GM12878 (cell line): Measurements from ENCODE around the gene PSPC1. TPM values are rescaled to one million over a fixed set of nuclear protein-coding genes. Genes with fewer than 3 reads are reported as not detected.

ENCODE experiments used
- ATAC-seq: fragments of 200-7000 bp; cut with Tn5 transposase; 3 replicates; pipeline ENCODE4 v1.9.1; 2020; ENCODE audit warnings: mild to moderate bottlenecking, moderate library complexity
- BruUV-seq: library from RNA; stranded (reverse); fragments of 400-500 nt; replicated peaks from 2 replicates; lab custom pipeline; 2021; lab: Mats Ljungman, UMichigan
- CTCF ChIA-PET: fragments of 300-600 bp; sonication (Branson Sonifier 250); formaldehyde crosslinking; extraction: SDS; loops from one replicate; lab custom pipeline; 2021; ENCODE audit warnings: inconsistent platforms; lab: Yijun Ruan, JAX
- POLR2A ChIA-PET: fragments of 350-600 bp; formaldehyde crosslinking; extraction: SDS; loops from one replicate; lab custom pipeline; 2021; ENCODE audit warnings: inconsistent platforms; lab: Charles Lee
- RAD21 ChIA-PET: fragments of 300-600 bp; sonication (Branson Sonifier 250); formaldehyde crosslinking; loops from one replicate; lab custom pipeline; 2023; ENCODE audit warnings: antibody characterized with exemption; ENCODE audit not compliant: unreplicated experiment; lab: Charles Lee
- SMC1A ChIA-PET: fragments of 300-600 bp; sonication (Branson Sonifier 250); formaldehyde crosslinking; loops from one replicate; lab custom pipeline; 2023; ENCODE audit not compliant: unreplicated experiment, uncharacterized antibody; lab: Charles Lee
- DNase-seq: peaks from one replicate; pipeline ENCODE4 v3.0.0-alpha.2; 2011; ENCODE audit warnings: low read depth, low spot score
- FAIRE-seq: peaks from 3 replicates; lab custom pipeline; 2011; peaks lifted over from hg19 to GRCh38; lab: Jason Lieb, UNC
- H2AFZ ChIP-seq: 2 replicates; pipeline ENCODE4 v1.6.0; 2011; ENCODE audit warnings: low read depth, low read length, control low read depth; ENCODE audit not compliant: control insufficient read depth
- H3K27ac ChIP-seq: 2 replicates; pipeline ENCODE4 v1.5.1; 2011; ENCODE audit warnings: control low read depth; ENCODE audit not compliant: control insufficient read depth, insufficient read depth
- H3K27me3 ChIP-seq, 2 experiments: replicated peaks in 1 of 2; 2 replicates each; pipeline versions ENCODE4 v1.6.0 to v1.6.1; 2011; ENCODE audit warnings: low read length in 1 of 2; ENCODE audit not compliant: control insufficient read depth in 2 of 2, insufficient read depth in 2 of 2
- H3K36me3 ChIP-seq, 2 experiments: 2 replicates each; pipeline ENCODE4 v1.5.1; 2011; ENCODE audit warnings: low read length in 1 of 2; ENCODE audit not compliant: control insufficient read depth in 2 of 2, insufficient read depth in 2 of 2
- H3K4me1 ChIP-seq: 2 replicates; pipeline ENCODE4 v1.6.1; 2011; ENCODE audit warnings: mild to moderate bottlenecking, low read length, moderate library complexity, mixed read lengths; ENCODE audit not compliant: control insufficient read depth, insufficient read depth
- H3K4me2 ChIP-seq: 2 replicates; pipeline ENCODE4 v1.6.0; 2011; ENCODE audit warnings: control low read depth; ENCODE audit not compliant: control insufficient read depth, insufficient read depth
- H3K4me3 ChIP-seq: fragments of 200-600 bp; sonication (generic); 2 replicates; pipeline ENCODE4 v1.5.1; 2016
- H3K79me2 ChIP-seq: 2 replicates; pipeline ENCODE4 v1.6.0; 2011; ENCODE audit warnings: low read length; ENCODE audit not compliant: control insufficient read depth, insufficient read depth
- H3K9ac ChIP-seq: 2 replicates; pipeline ENCODE4 v1.8.0; 2011; ENCODE audit warnings: low read length, control low read depth, mixed read lengths; ENCODE audit not compliant: control insufficient read depth, insufficient read depth
- H3K9me3 ChIP-seq: replicated peaks from 3 replicates; pipeline ENCODE4 v1.5.1; 2011; ENCODE audit warnings: mild to moderate bottlenecking, low read length; ENCODE audit not compliant: control insufficient read depth, insufficient read depth
- H4K20me1 ChIP-seq: 2 replicates; pipeline ENCODE4 v1.6.0; 2011; ENCODE audit not compliant: control insufficient read depth, insufficient read depth
- BMI1 ChIP-seq: fragments of 450-650 bp; IDR thresholded peaks from 2 replicates; pipeline ENCODE4 v1.6.1; 2016; ENCODE audit warnings: mild to moderate bottlenecking, moderate library complexity, borderline replicate concordance
- DPF2 ChIP-seq: fragments of 450-650 bp; IDR thresholded peaks from 2 replicates; pipeline ENCODE4 v1.6.1; 2017; ENCODE audit warnings: mild to moderate bottlenecking
- GABPA ChIP-seq: IDR thresholded peaks from 2 replicates; pipeline ENCODE4 v1.6.1; 2014; ENCODE audit warnings: antibody characterized with exemption, low read depth, mild to moderate bottlenecking, inconsistent platforms
- KAT2A ChIP-seq: conservative IDR thresholded peaks from 2 replicates; pipeline ENCODE4 v1.6.1; 2011; ENCODE audit warnings: low read depth, low read length; ENCODE audit not compliant: control insufficient read depth
- PAX5 ChIP-seq: IDR thresholded peaks from 2 replicates; pipeline ENCODE4 v1.6.1; 2011; ENCODE audit warnings: low read depth, low read length, borderline replicate concordance
- PAX8 ChIP-seq: fragments of 450-650 bp; IDR thresholded peaks from 2 replicates; pipeline ENCODE4 v1.6.1; 2017; ENCODE audit warnings: mild to moderate bottlenecking, moderate library complexity
- TAF1 ChIP-seq: IDR thresholded peaks from 2 replicates; pipeline ENCODE4 v1.6.1; 2011; ENCODE audit warnings: mild to moderate bottlenecking, low read depth, low read length, borderline replicate concordance
- ZNF274 ChIP-seq: IDR thresholded peaks from one replicate; pipeline ENCODE4 v1.8.0; 2011; ENCODE audit not compliant: insufficient read length, insufficient read depth
- in situ Hi-C: fragments of 300-500 bp; cut with MboI; formaldehyde crosslinking; loops from 9 replicates; pipeline ENCODE4 v1.14.3; 2018; ENCODE audit warnings: mixed read lengths
- intact Hi-C: fragments of 100-400 bp; cut with micrococcal nuclease; formaldehyde crosslinking; loops from one replicate; pipeline ENCODE4 v1.14.2; 2022; ENCODE audit not compliant: unreplicated experiment
- polyA plus RNA-seq, 11 experiments: library from polyadenylated mRNA; depleted of rRNA in 4 of 11; unstranded in 6 of 11; stranded (reverse) in 5 of 11; fragments of >200 nt; fragmentation: Nextera tagmentation in 4 of 11; fragmentation: Illumina TruSeq in 1 of 11; extraction: Ambion mirVana in 4 of 11; extraction: Trizol in 1 of 11; gene quantifications; 1 replicate in 1 of 11; 2 replicates in 10 of 11; pipeline versions ENCODE4 v1.2.1 to v1.2.3, GENCODE V29; 2011 to 2016; ENCODE audit warnings: inconsistent platforms in 2 of 11, missing spikeins in 2 of 11, low read depth in 1 of 11
- total RNA-seq, 4 experiments: library from RNA; depleted of rRNA in 3 of 4; stranded (reverse); fragments of >200 nt in 3 of 4; fragmentation: Illumina TruSeq in 1 of 4; extraction: Trizol in 1 of 4; gene quantifications; 2 replicates each; pipeline versions ENCODE4 v1.2.1 to v1.2.3, GENCODE V29; 2013 to 2021
- TF ChIP-seq, protein P1 (sequence below): fragments of 450-650 bp; IDR thresholded peaks from 2 replicates; pipeline ENCODE4 v1.6.1; 2017; ENCODE audit warnings: mild to moderate bottlenecking, moderate library complexity
- TF ChIP-seq, protein P2 (sequence below): IDR thresholded peaks from 2 replicates; pipeline ENCODE4 v1.6.1; 2012; ENCODE audit warnings: low read depth, low read length, improper control_type of control experiment
- TF ChIP-seq, protein P3 (sequence below): fragments of 450-650 bp; IDR thresholded peaks from 2 replicates; pipeline ENCODE4 v1.6.1; 2017; ENCODE audit warnings: mild to moderate bottlenecking
- TF ChIP-seq, protein P4 (sequence below): IDR thresholded peaks from 2 replicates; pipeline ENCODE4 v1.6.1; 2012; ENCODE audit warnings: low read length, inconsistent platforms

The PSPC1 gene
- total and polyA plus RNA-seq, 10 of the 15 experiments (the other 5 are each of a cell fraction or from before 2014, with no cell fraction given), result 17.7 to 76.3 (median 66.8) TPM

DNA sequence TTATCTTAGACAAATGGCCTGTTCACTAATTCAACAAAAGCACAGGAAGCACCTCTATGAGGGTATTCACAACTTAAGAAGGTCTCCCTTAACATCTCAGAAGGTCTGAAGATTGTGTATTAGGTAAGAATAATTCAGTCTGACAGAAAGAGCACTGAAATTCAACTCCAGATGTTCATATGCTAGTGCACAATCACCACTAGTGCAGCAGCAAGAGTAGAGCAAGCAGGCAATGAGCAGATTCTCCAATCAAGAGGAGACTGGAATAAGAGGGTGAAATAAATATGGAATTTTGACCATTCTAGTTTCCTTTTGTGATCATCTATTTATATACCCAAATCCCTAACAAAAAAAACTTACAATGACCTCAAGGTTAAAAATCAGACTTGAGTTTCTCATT is 97.3 kb downstream of the PSPC1 start:
- in situ Hi-C loops, result no loop called here

More for the DNA sequence above, 97.3 kb downstream of the PSPC1 start:
- FAIRE-seq (peak; percentile 54), ATAC-seq (no peak), DNase-seq (no peak)
- no peak overlapping the region for H2AFZ ChIP-seq
- no peaks in the 10 kb centered on the region for H3K27me3 ChIP-seq
- intact Hi-C loops, result no loop called here
- H3K9me3 ChIP-seq, result no peaks in the 10 kb centered on the region
- H3K4me1 ChIP-seq, result no peaks in the 10 kb centered on the region
- H3K9ac ChIP-seq, result no peak overlapping the region
- no peaks in the 10 kb centered on the region for H4K20me1 ChIP-seq
- BruUV-seq, result no TSS peak
- H3K4me3 ChIP-seq, result no peak overlapping the region
- POLR2A ChIA-PET, result no interaction called here
- no peaks in the 10 kb centered on the region; a peak in 1 of 4 replicates for H3K36me3 ChIP-seq
- no peak overlapping the region for H3K27ac ChIP-seq
- no peaks in the 10 kb centered on the region for H3K79me2 ChIP-seq
- CTCF ChIA-PET, result no interaction called here
- H3K4me2 ChIP-seq, result no peak overlapping the region
- TF ChIP-seq, protein P1, sequence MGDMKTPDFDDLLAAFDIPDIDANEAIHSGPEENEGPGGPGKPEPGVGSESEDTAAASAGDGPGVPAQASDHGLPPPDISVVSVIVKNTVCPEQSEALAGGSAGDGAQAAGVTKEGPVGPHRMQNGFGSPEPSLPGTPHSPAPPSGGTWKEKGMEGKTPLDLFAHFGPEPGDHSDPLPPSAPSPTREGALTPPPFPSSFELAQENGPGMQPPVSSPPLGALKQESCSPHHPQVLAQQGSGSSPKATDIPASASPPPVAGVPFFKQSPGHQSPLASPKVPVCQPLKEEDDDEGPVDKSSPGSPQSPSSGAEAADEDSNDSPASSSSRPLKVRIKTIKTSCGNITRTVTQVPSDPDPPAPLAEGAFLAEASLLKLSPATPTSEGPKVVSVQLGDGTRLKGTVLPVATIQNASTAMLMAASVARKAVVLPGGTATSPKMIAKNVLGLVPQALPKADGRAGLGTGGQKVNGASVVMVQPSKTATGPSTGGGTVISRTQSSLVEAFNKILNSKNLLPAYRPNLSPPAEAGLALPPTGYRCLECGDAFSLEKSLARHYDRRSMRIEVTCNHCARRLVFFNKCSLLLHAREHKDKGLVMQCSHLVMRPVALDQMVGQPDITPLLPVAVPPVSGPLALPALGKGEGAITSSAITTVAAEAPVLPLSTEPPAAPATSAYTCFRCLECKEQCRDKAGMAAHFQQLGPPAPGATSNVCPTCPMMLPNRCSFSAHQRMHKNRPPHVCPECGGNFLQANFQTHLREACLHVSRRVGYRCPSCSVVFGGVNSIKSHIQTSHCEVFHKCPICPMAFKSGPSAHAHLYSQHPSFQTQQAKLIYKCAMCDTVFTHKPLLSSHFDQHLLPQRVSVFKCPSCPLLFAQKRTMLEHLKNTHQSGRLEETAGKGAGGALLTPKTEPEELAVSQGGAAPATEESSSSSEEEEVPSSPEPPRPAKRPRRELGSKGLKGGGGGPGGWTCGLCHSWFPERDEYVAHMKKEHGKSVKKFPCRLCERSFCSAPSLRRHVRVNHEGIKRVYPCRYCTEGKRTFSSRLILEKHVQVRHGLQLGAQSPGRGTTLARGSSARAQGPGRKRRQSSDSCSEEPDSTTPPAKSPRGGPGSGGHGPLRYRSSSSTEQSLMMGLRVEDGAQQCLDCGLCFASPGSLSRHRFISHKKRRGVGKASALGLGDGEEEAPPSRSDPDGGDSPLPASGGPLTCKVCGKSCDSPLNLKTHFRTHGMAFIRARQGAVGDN, result no peak
- TF ChIP-seq PAX8 (no peak), DPF2 (no peak), TAF1 (no peak), GABPA (no peak), BMI1 (no peak), PAX5 (no peak), ZNF274 (no peak), KAT2A (no peak)
- TF ChIP-seq, protein P2, sequence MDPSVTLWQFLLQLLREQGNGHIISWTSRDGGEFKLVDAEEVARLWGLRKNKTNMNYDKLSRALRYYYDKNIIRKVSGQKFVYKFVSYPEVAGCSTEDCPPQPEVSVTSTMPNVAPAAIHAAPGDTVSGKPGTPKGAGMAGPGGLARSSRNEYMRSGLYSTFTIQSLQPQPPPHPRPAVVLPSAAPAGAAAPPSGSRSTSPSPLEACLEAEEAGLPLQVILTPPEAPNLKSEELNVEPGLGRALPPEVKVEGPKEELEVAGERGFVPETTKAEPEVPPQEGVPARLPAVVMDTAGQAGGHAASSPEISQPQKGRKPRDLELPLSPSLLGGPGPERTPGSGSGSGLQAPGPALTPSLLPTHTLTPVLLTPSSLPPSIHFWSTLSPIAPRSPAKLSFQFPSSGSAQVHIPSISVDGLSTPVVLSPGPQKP, result no peak
- TF ChIP-seq, protein P3, sequence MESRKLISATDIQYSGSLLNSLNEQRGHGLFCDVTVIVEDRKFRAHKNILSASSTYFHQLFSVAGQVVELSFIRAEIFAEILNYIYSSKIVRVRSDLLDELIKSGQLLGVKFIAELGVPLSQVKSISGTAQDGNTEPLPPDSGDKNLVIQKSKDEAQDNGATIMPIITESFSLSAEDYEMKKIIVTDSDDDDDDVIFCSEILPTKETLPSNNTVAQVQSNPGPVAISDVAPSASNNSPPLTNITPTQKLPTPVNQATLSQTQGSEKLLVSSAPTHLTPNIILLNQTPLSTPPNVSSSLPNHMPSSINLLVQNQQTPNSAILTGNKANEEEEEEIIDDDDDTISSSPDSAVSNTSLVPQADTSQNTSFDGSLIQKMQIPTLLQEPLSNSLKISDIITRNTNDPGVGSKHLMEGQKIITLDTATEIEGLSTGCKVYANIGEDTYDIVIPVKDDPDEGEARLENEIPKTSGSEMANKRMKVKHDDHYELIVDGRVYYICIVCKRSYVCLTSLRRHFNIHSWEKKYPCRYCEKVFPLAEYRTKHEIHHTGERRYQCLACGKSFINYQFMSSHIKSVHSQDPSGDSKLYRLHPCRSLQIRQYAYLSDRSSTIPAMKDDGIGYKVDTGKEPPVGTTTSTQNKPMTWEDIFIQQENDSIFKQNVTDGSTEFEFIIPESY, result no peak
- TF ChIP-seq, protein P4, sequence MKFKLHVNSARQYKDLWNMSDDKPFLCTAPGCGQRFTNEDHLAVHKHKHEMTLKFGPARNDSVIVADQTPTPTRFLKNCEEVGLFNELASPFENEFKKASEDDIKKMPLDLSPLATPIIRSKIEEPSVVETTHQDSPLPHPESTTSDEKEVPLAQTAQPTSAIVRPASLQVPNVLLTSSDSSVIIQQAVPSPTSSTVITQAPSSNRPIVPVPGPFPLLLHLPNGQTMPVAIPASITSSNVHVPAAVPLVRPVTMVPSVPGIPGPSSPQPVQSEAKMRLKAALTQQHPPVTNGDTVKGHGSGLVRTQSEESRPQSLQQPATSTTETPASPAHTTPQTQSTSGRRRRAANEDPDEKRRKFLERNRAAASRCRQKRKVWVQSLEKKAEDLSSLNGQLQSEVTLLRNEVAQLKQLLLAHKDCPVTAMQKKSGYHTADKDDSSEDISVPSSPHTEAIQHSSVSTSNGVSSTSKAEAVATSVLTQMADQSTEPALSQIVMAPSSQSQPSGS, result no peak
- SMC1A ChIA-PET, result no interaction called here
- RAD21 ChIA-PET, result no interaction called here
